Gastrocnemius medialis (tissue), 4 donors: ENCODE data around the gene PHF21B.

ENCODE experiments used
- CTCF ChIP-seq, 5 experiments: fragments of 450-650 bp in 3 of 5; fragments of 200-600 bp in 2 of 5; sonication (generic) in 2 of 5; IDR thresholded peaks in 4 of 5; conservative IDR thresholded peaks in 1 of 5; 1 replicate in 4 of 5; 2 replicates in 1 of 5; pipeline ENCODE4 v1.5.1; 2016 to 2019; ENCODE audit warnings: antibody characterized with exemption in 5 of 5, mild to moderate bottlenecking in 3 of 5, moderate library complexity in 3 of 5
- POLR2A ChIP-seq, 2 donors: fragments of 450-650 bp; IDR thresholded peaks; one replicate each; pipeline ENCODE4 v1.6.1; 2017; ENCODE audit warnings: antibody characterized with exemption in 2 of 2, mild to moderate bottlenecking in 2 of 2, moderate library complexity in 2 of 2

GRCh38 chr22:44935724-44936123, 74.1 kb downstream of the PHF21B start:
- TF ChIP-seq POLR2A (IDR thresholded peaks at IDR 0.05) (no peak), CTCF (IDR thresholded peaks at IDR 0.05 in 4 of 5, conservative IDR thresholded peaks at IDR 0.05 in 1 of 5) (no peak)
